ENCODE measurements around the gene SLC25A12. TPM values are rescaled to one million over a fixed set of nuclear protein-coding genes. Genes with fewer than 3 reads are reported as not detected.
"Not testable (repeated sequence)": the region's sequence is repeated elsewhere in the genome, so short reads cannot be mapped to it uniquely, and the experiment has no call there.

Gene SLC25A12
- total RNA-seq, 1 donor from 2014 or later, result 10.8 TPM

DNA sequence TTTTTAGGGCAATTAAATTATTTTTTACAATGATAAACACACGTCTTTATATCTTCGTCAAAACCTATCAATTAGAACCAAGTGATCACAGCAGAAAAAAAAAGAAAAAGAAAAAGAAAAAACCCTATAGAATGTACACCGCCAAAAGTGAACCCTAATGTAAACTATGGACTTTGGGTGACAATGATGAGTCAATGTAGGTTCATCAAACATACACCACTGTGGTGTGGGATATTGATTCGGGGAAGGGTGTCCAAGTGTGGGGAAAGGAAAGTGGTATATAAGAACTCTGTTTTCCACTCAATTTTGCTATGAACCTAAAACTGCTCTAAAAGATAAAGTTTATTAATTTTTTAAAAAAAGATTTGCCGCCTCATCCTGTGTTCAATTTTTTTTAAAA lies 121.7 kb downstream of the SLC25A12 start:
- H3K36me3 ChIP-seq, result peaks cover 2% of the 10 kb centered on the region
- no peaks in the 10 kb centered on the region for H3K4me1 ChIP-seq
- H3K27ac ChIP-seq, result no peak overlapping the region
- intact Hi-C loops (cut with DNase I), result no loop called here
- H3K9me3 ChIP-seq, result peaks cover 3% of the 10 kb centered on the region
- ATAC-seq, result no peak
- TF ChIP-seq, protein P1, sequence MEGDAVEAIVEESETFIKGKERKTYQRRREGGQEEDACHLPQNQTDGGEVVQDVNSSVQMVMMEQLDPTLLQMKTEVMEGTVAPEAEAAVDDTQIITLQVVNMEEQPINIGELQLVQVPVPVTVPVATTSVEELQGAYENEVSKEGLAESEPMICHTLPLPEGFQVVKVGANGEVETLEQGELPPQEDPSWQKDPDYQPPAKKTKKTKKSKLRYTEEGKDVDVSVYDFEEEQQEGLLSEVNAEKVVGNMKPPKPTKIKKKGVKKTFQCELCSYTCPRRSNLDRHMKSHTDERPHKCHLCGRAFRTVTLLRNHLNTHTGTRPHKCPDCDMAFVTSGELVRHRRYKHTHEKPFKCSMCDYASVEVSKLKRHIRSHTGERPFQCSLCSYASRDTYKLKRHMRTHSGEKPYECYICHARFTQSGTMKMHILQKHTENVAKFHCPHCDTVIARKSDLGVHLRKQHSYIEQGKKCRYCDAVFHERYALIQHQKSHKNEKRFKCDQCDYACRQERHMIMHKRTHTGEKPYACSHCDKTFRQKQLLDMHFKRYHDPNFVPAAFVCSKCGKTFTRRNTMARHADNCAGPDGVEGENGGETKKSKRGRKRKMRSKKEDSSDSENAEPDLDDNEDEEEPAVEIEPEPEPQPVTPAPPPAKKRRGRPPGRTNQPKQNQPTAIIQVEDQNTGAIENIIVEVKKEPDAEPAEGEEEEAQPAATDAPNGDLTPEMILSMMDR (IDR thresholded peaks at IDR 0.05), result no peak
- H3K4me3 ChIP-seq, result no peak overlapping the region
- no peaks in the 10 kb centered on the region for H3K27me3 ChIP-seq (ENCODE audit: low read depth)
- DNase-seq, result no peak

DNA sequence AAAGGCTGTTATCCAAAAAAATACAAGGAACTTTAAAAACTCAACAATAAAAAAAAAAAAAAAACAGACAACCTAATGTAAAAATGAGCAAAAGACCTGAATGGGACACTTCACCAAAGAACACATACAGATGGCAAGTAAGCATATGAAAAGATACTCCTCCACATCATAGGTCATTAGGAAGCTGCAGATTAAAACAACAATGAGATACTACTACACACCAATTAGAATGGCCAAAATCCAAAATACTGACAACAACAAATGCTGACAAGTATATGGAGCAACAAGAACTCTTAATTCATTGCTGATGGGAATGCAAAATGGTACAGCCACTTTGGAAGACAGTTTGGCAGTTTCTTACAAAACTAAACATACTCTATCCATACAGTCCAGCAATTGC lies 122.6 kb downstream of the SLC25A12 start:
- Histone ChIP-seq H3K4me1 (no peaks in the 10 kb centered on the region), H3K36me3 (peaks cover 3% of the 10 kb centered on the region), H3K27ac (no peak overlapping the region), H3K4me3 (no peak overlapping the region), H3K9me3 (peaks cover 3% of the 10 kb centered on the region), H3K27me3 (ENCODE audit: low read depth) (no peaks in the 10 kb centered on the region)
- no peak for ATAC-seq
- intact Hi-C loops (cut with DNase I), result no loop called here
- DNase-seq, result no peak
- TF ChIP-seq, protein P1 (IDR thresholded peaks at IDR 0.05), result no peak

DNA sequence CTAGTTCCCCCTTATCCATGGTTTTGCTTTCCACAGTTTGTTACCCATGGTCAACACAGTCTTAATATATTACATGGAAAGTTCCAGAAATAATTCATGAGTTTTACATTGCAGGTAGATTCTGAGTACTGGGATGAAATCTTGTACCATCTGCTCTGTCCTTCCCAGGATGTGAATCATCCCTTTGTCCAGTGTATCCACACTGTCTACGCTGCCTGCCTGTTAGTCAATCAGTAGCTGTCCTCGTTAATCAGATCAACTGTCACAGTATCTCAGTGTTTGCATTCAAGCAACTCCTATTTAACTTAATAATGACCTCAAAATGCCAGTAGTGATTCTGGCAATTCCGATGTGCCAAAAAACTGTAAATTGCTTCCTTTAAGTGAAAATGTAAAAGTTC lies 130.4 kb downstream of the SLC25A12 start:
- H3K36me3 ChIP-seq, result peaks cover 19% of the 10 kb centered on the region
- no peaks in the 10 kb centered on the region for H3K4me1 ChIP-seq
- no peak overlapping the region for H3K27ac ChIP-seq
- intact Hi-C loops (cut with DNase I), result no loop called here
- H3K9me3 ChIP-seq, result no peaks in the 10 kb centered on the region
- no peak for ATAC-seq
- TF ChIP-seq, protein P1 (IDR thresholded peaks at IDR 0.05), result no peak
- no peak overlapping the region for H3K4me3 ChIP-seq
- H3K27me3 ChIP-seq (ENCODE audit: low read depth), result no peaks in the 10 kb centered on the region
- DNase-seq, result no peak

DNA sequence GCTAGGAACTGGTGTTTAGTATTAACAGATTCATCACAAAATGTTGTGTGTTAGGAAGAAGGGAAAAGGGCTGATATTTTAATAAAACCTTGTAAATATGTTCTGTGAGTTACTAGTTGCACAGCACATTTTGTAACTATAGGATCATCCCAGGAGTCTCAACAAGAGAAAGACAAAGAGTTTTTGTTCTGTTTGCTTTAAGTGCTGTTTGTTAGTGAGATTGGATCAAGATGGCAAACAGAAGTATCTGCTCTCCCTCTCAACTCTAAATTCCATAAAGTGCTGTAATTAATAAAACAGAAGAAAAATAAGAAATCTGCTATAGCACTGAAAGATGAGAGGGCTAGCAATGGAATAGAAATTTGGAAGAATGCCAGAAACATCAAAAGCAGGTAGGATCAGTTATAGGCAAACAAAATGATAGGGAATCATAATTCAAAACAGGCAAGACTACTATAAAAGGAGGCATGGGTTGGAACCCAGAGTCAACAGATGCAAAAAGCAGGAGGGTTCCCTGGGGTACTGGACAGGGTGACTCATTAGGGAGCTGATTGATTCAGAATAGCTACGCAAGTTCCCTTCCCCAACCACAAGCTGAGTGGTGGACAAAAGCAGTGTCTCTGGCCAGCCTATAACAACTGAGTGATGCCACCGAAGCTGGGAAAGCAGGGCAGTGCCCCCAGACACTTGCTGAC lies 131.0 kb downstream of the SLC25A12 start:
- no peak overlapping the region for H3K27ac ChIP-seq
- H3K27me3 ChIP-seq (ENCODE audit: low read depth), result no peaks in the 10 kb centered on the region
- intact Hi-C loops (cut with DNase I), result no loop called here
- no peaks in the 10 kb centered on the region for H3K4me1 ChIP-seq
- TF ChIP-seq, protein P1 (IDR thresholded peaks at IDR 0.05), result no peak
- peaks cover 19% of the 10 kb centered on the region for H3K36me3 ChIP-seq
- no peaks in the 10 kb centered on the region for H3K9me3 ChIP-seq
- H3K4me3 ChIP-seq, result no peak overlapping the region
- ATAC-seq (no peak), DNase-seq (no peak)

DNA sequence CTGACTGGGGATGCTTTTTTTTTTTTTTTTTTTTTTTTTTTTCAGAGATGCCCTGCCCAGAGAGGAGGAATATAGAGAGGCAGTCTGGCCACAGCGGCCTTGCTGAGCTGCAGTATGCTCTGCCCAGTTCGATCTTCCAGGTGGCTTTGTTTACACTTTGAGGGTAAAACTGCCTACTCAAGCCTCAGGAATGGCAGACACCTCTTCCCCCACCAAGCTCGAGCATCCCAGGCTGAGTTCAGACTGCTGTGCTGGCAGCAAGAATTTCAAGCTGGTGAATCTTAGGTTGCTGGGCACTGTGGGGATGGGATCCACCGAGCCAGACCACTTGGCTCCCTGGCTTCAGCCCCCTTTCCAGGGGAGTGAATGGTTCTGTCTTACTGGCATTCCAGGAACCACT lies 132.9 kb downstream of the SLC25A12 start:
- intact Hi-C loops (cut with DNase I); H3K9me3 ChIP-seq; H3K4me3 ChIP-seq; DNase-seq; H3K4me1 ChIP-seq; H3K27ac ChIP-seq; H3K27me3 ChIP-seq (ENCODE audit: low read depth); ATAC-seq: not testable (repeated sequence)
- H3K36me3 ChIP-seq, result peaks cover 16% of the 10 kb centered on the region

DNA sequence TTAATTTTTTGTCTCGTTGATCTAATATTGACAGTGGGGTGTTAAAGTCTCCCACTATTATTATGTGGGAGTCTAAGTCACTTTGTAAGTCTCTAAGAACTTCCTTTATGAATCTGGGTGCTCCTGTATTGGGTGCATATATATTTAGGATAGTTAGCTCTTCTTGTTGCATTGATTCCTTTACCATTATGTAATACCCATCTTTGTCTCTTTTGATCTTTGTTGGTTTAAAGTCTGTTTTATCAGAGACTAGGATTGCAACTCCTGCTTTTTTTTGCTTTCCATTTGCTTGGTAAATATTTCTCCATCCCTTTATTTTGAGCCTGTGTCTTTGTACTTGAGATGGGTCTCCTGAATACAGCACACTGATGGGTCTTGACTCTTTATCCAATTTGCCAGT lies 135.3 kb downstream of the SLC25A12 start:
- H3K9me3 ChIP-seq; H3K27ac ChIP-seq; H3K27me3 ChIP-seq (ENCODE audit: low read depth); DNase-seq; H3K4me1 ChIP-seq; H3K4me3 ChIP-seq; ATAC-seq; intact Hi-C loops (cut with DNase I): not testable (repeated sequence)
- H3K36me3 ChIP-seq, result peaks cover 16% of the 10 kb centered on the region
